OCI-LY3 (cell line): ENCODE results near the gene APOL1.

Experiments used
- H2AFZ ChIP-seq: fragments of 200-600, 300-600 bp; shearing (Covaris generic); 2 replicates; pipeline ENCODE4 v1.6.0; 2014; ENCODE audit warnings: antibody characterized with exemption, low read depth, low read length
- H3K27ac ChIP-seq: fragments of 200-600, 300-600 bp; sonication (generic); 2 replicates; pipeline ENCODE4 v1.5.1; 2014; ENCODE audit warnings: mild to moderate bottlenecking, low read length, moderate library complexity, mixed read lengths
- H3K27me3 ChIP-seq: fragments of 200-600, 300-600 bp; sonication (generic); 2 replicates; pipeline ENCODE4 v1.6.1; 2014; ENCODE audit warnings: low read depth, low read length, mixed read lengths
- H3K36me3 ChIP-seq: fragments of 200-600, 300-600 bp; sonication (generic); replicated peaks from 2 replicates; pipeline ENCODE3; 2014; ENCODE audit warnings: low read depth, low read length, mixed read lengths
- H3K4me1 ChIP-seq: fragments of 300-600, 200-600 bp; sonication (generic); 2 replicates; pipeline ENCODE4 v1.6.1; 2014; ENCODE audit warnings: low read length, mixed read lengths
- H3K4me2 ChIP-seq: fragments of 200-600, 300-600 bp; sonication (generic); 2 replicates; pipeline ENCODE4 v1.6.1; 2014; ENCODE audit warnings: low read length, mixed read lengths
- H3K4me3 ChIP-seq: fragments of 300-600, 200-600 bp; sonication (generic); 2 replicates; pipeline ENCODE4 v1.5.1; 2014; ENCODE audit warnings: antibody characterized with exemption, mild to moderate bottlenecking, low read length, moderate library complexity
- H3K79me2 ChIP-seq: fragments of 300-600, 200-600 bp; shearing (Covaris generic); 2 replicates; pipeline ENCODE4 v1.6.1; 2014; ENCODE audit warnings: mild to moderate bottlenecking, low read length, mixed read lengths
- H3K9ac ChIP-seq: fragments of 300-600, 200-600 bp; shearing (Covaris generic); 2 replicates; pipeline ENCODE4 v1.6.0; 2014; ENCODE audit warnings: mild to moderate bottlenecking, low read length, moderate library complexity
- H3K9me3 ChIP-seq: fragments of 200-600, 300-600 bp; shearing (Covaris generic); 2 replicates; pipeline ENCODE4 v1.6.1; 2014; ENCODE audit warnings: low read length, mixed read lengths; ENCODE audit not compliant: insufficient read depth
- H4K20me1 ChIP-seq: fragments of 200-600, 300-600 bp; sonication (generic); 2 replicates; pipeline ENCODE4 v1.6.1; 2016; ENCODE audit warnings: low read length, mixed read lengths; ENCODE audit not compliant: insufficient read depth
- EZH2phosphoT487 ChIP-seq: fragments of 200-600 bp; shearing (Covaris generic); IDR thresholded peaks from 2 replicates; pipeline ENCODE4 v1.6.1; 2018; ENCODE audit warnings: antibody characterized with exemption, mixed run types, low read depth
- TF ChIP-seq, protein P1 (sequence below): fragments of 200-600, 300-600 bp; sonication (generic); IDR thresholded peaks from 2 replicates; pipeline ENCODE4 v1.5.1; 2014; ENCODE audit warnings: antibody characterized with exemption, low read length, low read depth

The APOL1 gene

DNA sequence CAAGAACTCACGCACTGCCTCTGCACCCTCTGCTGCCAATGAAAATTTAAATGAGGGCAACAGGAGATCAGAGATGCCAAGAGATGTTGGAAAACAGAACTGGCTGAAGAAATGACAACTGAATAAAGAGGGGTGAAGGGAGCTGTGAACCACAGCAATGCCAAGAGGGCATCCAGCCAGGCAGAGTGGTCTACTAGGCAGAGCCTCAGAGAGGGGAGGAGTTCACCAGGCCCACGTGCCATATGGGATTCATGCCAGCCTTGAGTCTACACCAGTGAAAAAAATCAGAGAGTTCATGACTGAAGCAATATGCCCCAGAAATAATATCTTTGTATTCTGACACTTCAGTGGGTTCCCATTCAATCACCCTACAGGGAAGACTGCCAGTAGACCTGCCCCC lies 18.0 kb upstream of the APOL1 start:
- H3K36me3 ChIP-seq = peaks cover 88% of the 10 kb centered on the region
- no peak overlapping the region for H2AFZ ChIP-seq
- TF ChIP-seq EZH2phosphoT487 = no peak
- TF ChIP-seq, protein P1, sequence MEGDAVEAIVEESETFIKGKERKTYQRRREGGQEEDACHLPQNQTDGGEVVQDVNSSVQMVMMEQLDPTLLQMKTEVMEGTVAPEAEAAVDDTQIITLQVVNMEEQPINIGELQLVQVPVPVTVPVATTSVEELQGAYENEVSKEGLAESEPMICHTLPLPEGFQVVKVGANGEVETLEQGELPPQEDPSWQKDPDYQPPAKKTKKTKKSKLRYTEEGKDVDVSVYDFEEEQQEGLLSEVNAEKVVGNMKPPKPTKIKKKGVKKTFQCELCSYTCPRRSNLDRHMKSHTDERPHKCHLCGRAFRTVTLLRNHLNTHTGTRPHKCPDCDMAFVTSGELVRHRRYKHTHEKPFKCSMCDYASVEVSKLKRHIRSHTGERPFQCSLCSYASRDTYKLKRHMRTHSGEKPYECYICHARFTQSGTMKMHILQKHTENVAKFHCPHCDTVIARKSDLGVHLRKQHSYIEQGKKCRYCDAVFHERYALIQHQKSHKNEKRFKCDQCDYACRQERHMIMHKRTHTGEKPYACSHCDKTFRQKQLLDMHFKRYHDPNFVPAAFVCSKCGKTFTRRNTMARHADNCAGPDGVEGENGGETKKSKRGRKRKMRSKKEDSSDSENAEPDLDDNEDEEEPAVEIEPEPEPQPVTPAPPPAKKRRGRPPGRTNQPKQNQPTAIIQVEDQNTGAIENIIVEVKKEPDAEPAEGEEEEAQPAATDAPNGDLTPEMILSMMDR = no peak
- no peaks in the 10 kb centered on the region for H3K9me3 ChIP-seq
- H3K4me1 ChIP-seq = peaks cover 72% of the 10 kb centered on the region
- H3K4me2 ChIP-seq = peak overlapping the region; percentile 82
- H3K27ac ChIP-seq = peak overlapping the region; percentile 94
- H4K20me1 ChIP-seq = peaks cover 23% of the 10 kb centered on the region
- peaks cover 82% of the 10 kb centered on the region for H3K79me2 ChIP-seq
- H3K4me3 ChIP-seq = peak overlapping the region; percentile 88
- H3K27me3 ChIP-seq = no peaks in the 10 kb centered on the region
- peak overlapping the region; percentile 66 for H3K9ac ChIP-seq

DNA sequence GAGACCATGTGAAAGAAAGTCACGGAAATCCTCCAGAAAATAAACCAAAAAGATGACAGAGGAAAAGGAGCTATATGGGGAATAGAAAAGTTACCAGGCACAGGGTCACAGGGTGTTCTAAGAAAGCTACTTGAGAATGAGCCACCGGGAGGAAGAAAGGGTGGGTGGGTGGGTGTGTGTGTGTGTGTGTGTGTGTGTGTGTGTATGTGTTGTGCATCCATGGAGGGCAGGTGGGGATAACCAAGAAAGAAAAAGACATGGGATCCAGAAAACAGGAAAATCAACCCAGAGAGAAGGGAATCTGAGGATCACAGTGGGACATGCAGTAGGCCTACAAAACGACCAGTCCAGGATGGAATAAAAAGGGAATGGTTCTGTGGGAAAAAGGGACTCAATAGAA lies 17.3 kb upstream of the APOL1 start:
- Histone ChIP-seq H3K4me3 (peak overlapping the region; percentile 88), H3K79me2 (peaks cover 86% of the 10 kb centered on the region), H4K20me1 (peaks cover 23% of the 10 kb centered on the region), H3K27me3 (no peaks in the 10 kb centered on the region), H3K36me3 (peaks cover 81% of the 10 kb centered on the region), H3K9ac (peak overlapping the region; percentile 66), H2AFZ (no peak overlapping the region), H3K4me2 (peak overlapping the region; percentile 82), H3K9me3 (no peaks in the 10 kb centered on the region), H3K27ac (peak overlapping the region; percentile 94), H3K4me1 (peaks cover 79% of the 10 kb centered on the region)
- TF ChIP-seq, protein P1 = no peak
- no peak for TF ChIP-seq EZH2phosphoT487

- Histone ChIP-seq H2AFZ (no peak overlapping the region), H3K4me1 (peaks cover 78% of the 10 kb centered on the region), H4K20me1 (peaks cover 17% of the 10 kb centered on the region), H3K9ac (peak overlapping the region; percentile 98; the same call in 1 of the 2 replicates), H3K36me3 (peaks cover 71% of the 10 kb centered on the region), H3K4me2 (peak overlapping the region; percentile 82), H3K27ac (peak overlapping the region; percentile 94), H3K9me3 (no peaks in the 10 kb centered on the region), H3K79me2 (peaks cover 86% of the 10 kb centered on the region), H3K4me3 (peak overlapping the region; percentile 88), H3K27me3 (no peaks in the 10 kb centered on the region)
- TF ChIP-seq, protein P1 = no peak
- no peak for TF ChIP-seq EZH2phosphoT487
Observed at GRCh38 chr22:36236388-36237319, 16.3 kb upstream of the APOL1 start.

DNA sequence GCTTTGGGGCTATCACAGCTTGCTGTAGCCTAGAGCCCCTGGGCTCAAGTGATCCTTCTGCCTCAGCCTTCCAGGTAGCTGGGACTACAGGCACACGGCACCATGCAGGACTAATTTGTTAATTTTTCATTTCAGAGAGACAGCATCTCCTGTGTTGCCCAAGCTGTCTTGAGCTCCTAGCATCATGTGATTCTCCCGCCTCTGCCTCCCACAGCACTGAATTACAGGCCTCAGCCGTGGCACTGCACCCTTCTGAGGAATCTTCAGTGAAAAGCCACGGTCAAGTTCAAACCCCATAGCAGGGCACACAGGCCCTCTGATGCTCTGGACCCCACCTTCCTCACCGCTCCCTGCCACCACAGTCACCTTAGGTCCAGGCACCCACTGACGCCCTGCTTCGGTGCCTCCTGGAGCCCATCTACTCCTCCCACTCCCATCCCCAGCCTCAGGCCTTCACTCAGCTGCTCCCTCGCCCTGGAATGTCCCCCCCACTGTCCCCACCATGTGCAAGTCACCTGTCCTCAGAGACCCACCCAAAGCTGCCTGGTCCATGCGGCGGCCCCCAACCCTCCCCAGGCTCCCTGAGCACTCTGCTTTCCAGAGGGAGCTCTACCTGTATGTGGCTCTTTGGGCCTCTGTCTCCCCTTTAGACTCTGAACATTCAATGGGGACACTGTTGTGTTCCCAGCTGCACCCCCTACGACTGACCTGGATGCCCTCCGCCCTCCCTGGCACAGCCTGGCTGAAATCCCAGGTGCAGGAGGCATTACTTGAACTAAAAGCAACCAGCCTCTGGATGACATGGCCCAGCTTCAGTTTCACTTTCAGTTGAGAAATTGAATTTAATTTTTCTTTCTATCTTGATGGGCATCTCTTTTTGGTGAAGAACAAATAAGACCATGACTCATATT lies 15.2 kb upstream of the APOL1 start:
- Histone ChIP-seq H3K79me2 (peaks cover 81% of the 10 kb centered on the region), H3K27me3 (no peaks in the 10 kb centered on the region), H3K4me1 (peaks cover 68% of the 10 kb centered on the region), H3K9ac (peak overlapping the region; percentile 98), H3K36me3 (peaks cover 65% of the 10 kb centered on the region), H3K4me2 (peak overlapping the region; percentile 82), H2AFZ (no peak overlapping the region), H4K20me1 (peaks cover 17% of the 10 kb centered on the region), H3K9me3 (peaks cover 7% of the 10 kb centered on the region; the same call in 1 of the 2 replicates), H3K4me3 (peak overlapping the region; percentile 88), H3K27ac (peak overlapping the region; percentile 94)
- TF ChIP-seq, protein P1 = no peak
- TF ChIP-seq EZH2phosphoT487 = no peak
